ENCODE measurements around the gene MORC2.

Gene MORC2

GRCh38 chr22:30992565-30992964, 24.0 kb upstream of the MORC2 start:
- no peak overlapping the region for H3K4me3 ChIP-seq (ENCODE audit: low read length)
- DNase-seq (ENCODE audit: low read depth): no peak
- TF ChIP-seq, protein P1, sequence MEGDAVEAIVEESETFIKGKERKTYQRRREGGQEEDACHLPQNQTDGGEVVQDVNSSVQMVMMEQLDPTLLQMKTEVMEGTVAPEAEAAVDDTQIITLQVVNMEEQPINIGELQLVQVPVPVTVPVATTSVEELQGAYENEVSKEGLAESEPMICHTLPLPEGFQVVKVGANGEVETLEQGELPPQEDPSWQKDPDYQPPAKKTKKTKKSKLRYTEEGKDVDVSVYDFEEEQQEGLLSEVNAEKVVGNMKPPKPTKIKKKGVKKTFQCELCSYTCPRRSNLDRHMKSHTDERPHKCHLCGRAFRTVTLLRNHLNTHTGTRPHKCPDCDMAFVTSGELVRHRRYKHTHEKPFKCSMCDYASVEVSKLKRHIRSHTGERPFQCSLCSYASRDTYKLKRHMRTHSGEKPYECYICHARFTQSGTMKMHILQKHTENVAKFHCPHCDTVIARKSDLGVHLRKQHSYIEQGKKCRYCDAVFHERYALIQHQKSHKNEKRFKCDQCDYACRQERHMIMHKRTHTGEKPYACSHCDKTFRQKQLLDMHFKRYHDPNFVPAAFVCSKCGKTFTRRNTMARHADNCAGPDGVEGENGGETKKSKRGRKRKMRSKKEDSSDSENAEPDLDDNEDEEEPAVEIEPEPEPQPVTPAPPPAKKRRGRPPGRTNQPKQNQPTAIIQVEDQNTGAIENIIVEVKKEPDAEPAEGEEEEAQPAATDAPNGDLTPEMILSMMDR (conservative IDR thresholded peaks at IDR 0.05; ENCODE audit: low read depth, low read length): no peak

DNA sequence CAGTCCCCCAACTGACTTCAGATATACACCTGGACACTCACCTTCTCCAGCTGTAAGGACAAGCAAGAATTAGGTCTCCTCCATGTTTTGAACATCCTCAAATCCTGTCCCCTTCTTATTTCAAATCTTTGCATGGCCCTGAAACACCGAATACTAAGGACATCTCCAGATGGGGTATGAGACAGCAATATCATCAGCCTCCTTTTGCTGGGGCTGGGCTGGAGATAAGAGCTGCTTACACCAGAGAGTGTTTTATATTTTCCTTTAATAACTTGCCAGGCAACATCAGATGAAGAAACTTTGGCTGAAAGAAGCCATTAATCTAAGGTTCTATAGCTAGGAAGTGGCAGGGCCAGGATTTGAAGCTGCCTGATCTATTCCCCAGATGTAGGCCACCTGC, 22.1 kb upstream of the MORC2 start:
- TF ChIP-seq, protein P1 (conservative IDR thresholded peaks at IDR 0.05; ENCODE audit: low read depth, low read length): no peak

DNA sequence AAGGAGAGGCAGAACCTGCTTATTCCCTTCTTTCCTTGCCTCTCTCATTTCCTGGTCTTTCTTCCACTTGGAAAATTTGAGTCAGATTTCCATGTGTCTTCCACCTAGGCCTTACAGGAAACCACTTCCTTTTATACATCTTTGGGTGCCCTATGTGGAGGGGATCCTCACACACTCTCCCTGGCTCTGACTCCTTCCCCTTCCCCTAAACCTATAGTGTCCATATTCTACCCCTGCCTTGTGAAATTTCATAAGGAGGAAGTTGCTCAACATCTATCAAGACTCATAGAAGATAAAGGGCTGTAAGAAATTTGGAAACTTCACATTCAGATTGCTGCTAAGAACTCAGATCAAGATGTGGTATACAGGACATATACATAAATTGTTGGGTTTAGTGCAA, 20.9 kb upstream of the MORC2 start:
- TF ChIP-seq, protein P1 (conservative IDR thresholded peaks at IDR 0.05; ENCODE audit: low read depth, low read length): no peak

More for the DNA sequence above, 22.1 kb upstream of the MORC2 start:
- H3K4me3 ChIP-seq (ENCODE audit: low read length): no peak overlapping the region
- DNase-seq (ENCODE audit: low read depth): no peak

GRCh38 chr22:30985561-30986208, 17.1 kb upstream of the MORC2 start:
- no peak for DNase-seq (ENCODE audit: low read depth)
- no peak overlapping the region for H3K4me3 ChIP-seq (ENCODE audit: low read length)
- TF ChIP-seq, protein P1 (conservative IDR thresholded peaks at IDR 0.05; ENCODE audit: low read depth, low read length): no peak

More for the DNA sequence above, 20.9 kb upstream of the MORC2 start:
- H3K4me3 ChIP-seq (ENCODE audit: low read length): no peak overlapping the region
- DNase-seq (ENCODE audit: low read depth): no peak

GRCh38 chr22:30984317-30984716, 15.7 kb upstream of the MORC2 start:
- no peak overlapping the region for H3K4me3 ChIP-seq (ENCODE audit: low read length)
- no peak for DNase-seq (ENCODE audit: low read depth)
- TF ChIP-seq, protein P1 (conservative IDR thresholded peaks at IDR 0.05; ENCODE audit: low read depth, low read length): no peak

- no peak for DNase-seq (ENCODE audit: low read depth)
- TF ChIP-seq, protein P1 (conservative IDR thresholded peaks at IDR 0.05; ENCODE audit: low read depth, low read length): no peak
- H3K4me3 ChIP-seq (ENCODE audit: low read length): no peak overlapping the region
These were observed 13.9 kb upstream of the MORC2 start for GRCh38 chr22:30982512-30982911.

GRCh38 chr22:30979932-30980331, 11.4 kb upstream of the MORC2 start:
- H3K4me3 ChIP-seq (ENCODE audit: low read length): no peak overlapping the region
- TF ChIP-seq, protein P1 (conservative IDR thresholded peaks at IDR 0.05; ENCODE audit: low read depth, low read length): no peak
- no peak for DNase-seq (ENCODE audit: low read depth)
